ENCODE measurements around the gene TMEM232. TPM values are rescaled to one million over a fixed set of nuclear protein-coding genes. Genes with fewer than 3 reads are reported as not detected.

Gene TMEM232
- total RNA-seq, 2 donors from 2014 or later: 13.3 TPM; not detected in 1

- Histone ChIP-seq H3K27me3 (replicated peaks; ENCODE audit: insufficient read depth) (no peaks in the 10 kb centered on the region), H3K4me1 (ENCODE audit: control insufficient read depth in 1 of 2, low read depth in 2 of 2) (no peaks in the 10 kb centered on the region), H3K36me3 (peaks cover 12% of the 10 kb centered on the region), H3K4me3 (no peak overlapping the region), H3K9me3 (no peaks in the 10 kb centered on the region), H3K27ac (no peak overlapping the region)
- ATAC-seq (ENCODE audit: insufficient number of reproducible peaks, low FRiP score, low read depth) (peak; percentile 39), DNase-seq (ENCODE audit: low spot score) (no peak)
- peak; percentile 57 for TF ChIP-seq CTCF (IDR thresholded peaks at IDR 0.05)
Observed at GRCh38 chr5:110757118-110757729, 30.8 kb upstream of the TMEM232 start.

GRCh38 chr5:110754181-110754580, 27.7 kb upstream of the TMEM232 start:
- DNase-seq (ENCODE audit: low spot score) (no peak), ATAC-seq (ENCODE audit: insufficient number of reproducible peaks, low FRiP score, low read depth) (no peak)
- Histone ChIP-seq H3K27me3 (replicated peaks; ENCODE audit: insufficient read depth) (no peaks in the 10 kb centered on the region), H3K4me1 (ENCODE audit: control insufficient read depth in 1 of 2, low read depth in 2 of 2) (no peaks in the 10 kb centered on the region), H3K4me3 (no peak overlapping the region), H3K9me3 (no peaks in the 10 kb centered on the region), H3K36me3 (peaks cover 10% of the 10 kb centered on the region), H3K27ac (no peak overlapping the region)
- no peak for TF ChIP-seq CTCF (IDR thresholded peaks at IDR 0.05)

- DNase-seq (ENCODE audit: low spot score) (no peak), ATAC-seq (ENCODE audit: insufficient number of reproducible peaks, low FRiP score, low read depth) (no peak)
- H3K27ac ChIP-seq: no peak overlapping the region
- no peaks in the 10 kb centered on the region for H3K4me1 ChIP-seq (ENCODE audit: control insufficient read depth in 1 of 2, low read depth in 2 of 2)
- no peaks in the 10 kb centered on the region for H3K9me3 ChIP-seq
- no peaks in the 10 kb centered on the region for H3K27me3 ChIP-seq (replicated peaks; ENCODE audit: insufficient read depth)
- no peak overlapping the region for H3K4me3 ChIP-seq
- H3K36me3 ChIP-seq: peaks cover 7% of the 10 kb centered on the region
- TF ChIP-seq CTCF (IDR thresholded peaks at IDR 0.05): no peak
Observed at GRCh38 chr5:110753600-110753999, 27.1 kb upstream of the TMEM232 start.

- Histone ChIP-seq H3K9me3 (no peaks in the 10 kb centered on the region), H3K27ac (no peak overlapping the region), H3K36me3 (peaks cover 5% of the 10 kb centered on the region), H3K4me1 (ENCODE audit: control insufficient read depth in 1 of 2, low read depth in 2 of 2) (no peaks in the 10 kb centered on the region), H3K27me3 (replicated peaks; ENCODE audit: insufficient read depth) (no peaks in the 10 kb centered on the region), H3K4me3 (no peak overlapping the region)
- TF ChIP-seq CTCF (IDR thresholded peaks at IDR 0.05): no peak
- DNase-seq (ENCODE audit: low spot score) (no peak), ATAC-seq (ENCODE audit: insufficient number of reproducible peaks, low FRiP score, low read depth) (no peak)
Observed at GRCh38 chr5:110752953-110753352, 26.5 kb upstream of the TMEM232 start.

- Histone ChIP-seq H3K36me3 (peaks cover 6% of the 10 kb centered on the region), H3K9me3 (no peaks in the 10 kb centered on the region), H3K4me1 (ENCODE audit: control insufficient read depth in 1 of 2, low read depth in 2 of 2) (no peaks in the 10 kb centered on the region), H3K27ac (no peak overlapping the region), H3K4me3 (no peak overlapping the region), H3K27me3 (replicated peaks; ENCODE audit: insufficient read depth) (no peaks in the 10 kb centered on the region)
- DNase-seq (ENCODE audit: low spot score): no peak
- ATAC-seq (ENCODE audit: insufficient number of reproducible peaks, low FRiP score, low read depth): no peak
- no peak for TF ChIP-seq CTCF (IDR thresholded peaks at IDR 0.05)
Observed at GRCh38 chr5:110751902-110752762, 25.7 kb upstream of the TMEM232 start.
